GM10266 (cell line): Measurements from ENCODE around the gene TOM1L2.

ENCODE experiments used
- DNase-seq: peaks from one replicate; pipeline ENCODE4 v3.0.0; 2012; ENCODE audit errors: extremely low spot score
- TF ChIP-seq, protein P1 (sequence below): IDR thresholded peaks from 2 replicates; pipeline ENCODE4 v1.5.1; 2012; ENCODE audit warnings: mild to moderate bottlenecking, low read depth; ENCODE audit not compliant: control insufficient read depth, insufficient read depth; ENCODE audit errors: missing control alignments

Gene TOM1L2

DNA sequence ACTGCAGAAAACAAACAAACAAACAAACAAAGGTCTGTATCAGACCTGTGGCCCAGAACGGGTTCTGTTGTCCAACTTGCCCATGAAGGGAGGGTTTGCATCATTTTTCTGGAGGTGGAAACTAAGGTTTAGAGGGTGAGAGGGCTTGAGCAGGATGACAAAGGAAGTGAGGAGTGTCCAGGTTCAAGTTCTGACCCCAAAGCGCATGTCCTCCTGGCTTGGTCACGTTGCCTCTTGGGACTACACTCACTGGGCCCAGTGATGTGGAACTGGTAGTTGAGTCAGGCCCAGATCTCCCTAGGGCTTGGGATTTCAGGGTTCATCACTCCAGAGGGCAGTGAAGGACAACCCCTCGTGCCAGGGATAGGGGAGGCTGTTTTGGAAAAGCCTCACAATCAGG, 137.2 kb downstream of the TOM1L2 start:
- TF ChIP-seq, protein P1, sequence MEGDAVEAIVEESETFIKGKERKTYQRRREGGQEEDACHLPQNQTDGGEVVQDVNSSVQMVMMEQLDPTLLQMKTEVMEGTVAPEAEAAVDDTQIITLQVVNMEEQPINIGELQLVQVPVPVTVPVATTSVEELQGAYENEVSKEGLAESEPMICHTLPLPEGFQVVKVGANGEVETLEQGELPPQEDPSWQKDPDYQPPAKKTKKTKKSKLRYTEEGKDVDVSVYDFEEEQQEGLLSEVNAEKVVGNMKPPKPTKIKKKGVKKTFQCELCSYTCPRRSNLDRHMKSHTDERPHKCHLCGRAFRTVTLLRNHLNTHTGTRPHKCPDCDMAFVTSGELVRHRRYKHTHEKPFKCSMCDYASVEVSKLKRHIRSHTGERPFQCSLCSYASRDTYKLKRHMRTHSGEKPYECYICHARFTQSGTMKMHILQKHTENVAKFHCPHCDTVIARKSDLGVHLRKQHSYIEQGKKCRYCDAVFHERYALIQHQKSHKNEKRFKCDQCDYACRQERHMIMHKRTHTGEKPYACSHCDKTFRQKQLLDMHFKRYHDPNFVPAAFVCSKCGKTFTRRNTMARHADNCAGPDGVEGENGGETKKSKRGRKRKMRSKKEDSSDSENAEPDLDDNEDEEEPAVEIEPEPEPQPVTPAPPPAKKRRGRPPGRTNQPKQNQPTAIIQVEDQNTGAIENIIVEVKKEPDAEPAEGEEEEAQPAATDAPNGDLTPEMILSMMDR, result no peak
- no peak for DNase-seq

DNA sequence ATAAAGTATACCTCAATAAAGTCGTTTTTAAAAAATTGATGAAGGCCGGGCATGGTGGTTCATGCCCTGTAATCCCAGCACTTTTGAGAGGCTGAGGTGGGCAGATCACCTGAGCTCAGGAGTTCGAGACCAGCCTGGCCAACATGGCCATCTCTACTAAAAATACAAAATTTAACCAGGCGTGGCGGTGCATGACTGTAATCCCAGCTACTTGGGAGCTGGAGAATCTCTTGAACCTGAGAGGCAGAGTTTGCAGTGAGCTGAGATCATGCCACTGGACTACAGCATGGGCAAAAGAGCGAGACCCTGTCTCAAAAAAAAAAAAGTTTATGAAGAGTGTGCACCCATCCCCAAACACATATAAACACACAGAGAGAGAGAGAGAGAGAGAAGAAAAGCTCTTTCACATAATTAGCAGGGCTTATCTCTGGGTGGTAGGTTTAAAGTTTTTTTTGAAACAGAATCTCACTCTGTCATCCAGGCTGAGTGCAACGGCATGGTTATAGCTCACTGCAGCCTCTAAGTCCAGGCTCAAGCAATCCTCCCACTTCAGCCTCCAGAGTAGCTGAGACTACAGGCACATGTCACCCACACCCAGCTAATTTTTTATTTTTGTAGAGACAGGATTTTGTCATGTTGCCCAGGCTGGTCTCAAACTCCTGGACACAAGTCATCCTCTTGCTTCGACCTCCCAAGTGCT, 138.4 kb downstream of the TOM1L2 start:
- no peak for DNase-seq

DNA sequence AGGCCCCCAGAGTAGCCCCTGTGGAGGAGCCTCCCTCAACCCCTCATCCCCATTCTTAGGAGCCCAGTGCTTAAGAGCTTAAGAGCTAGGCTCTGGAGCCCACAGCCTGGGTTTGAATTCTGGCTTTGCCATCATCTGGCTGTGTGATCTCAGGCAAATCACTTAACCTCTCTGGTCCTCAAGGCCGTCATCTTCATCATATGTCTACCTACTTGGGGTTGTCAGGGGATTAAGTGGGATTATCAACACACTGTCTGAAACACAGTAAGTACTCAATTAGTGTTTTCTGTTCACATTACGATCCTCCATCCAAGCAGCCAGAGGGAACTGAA, 140.2 kb downstream of the TOM1L2 start:
- TF ChIP-seq, protein P1, result no peak
- no peak for DNase-seq

More for the DNA sequence above, 138.4 kb downstream of the TOM1L2 start:
- TF ChIP-seq, protein P1, result no peak

DNA sequence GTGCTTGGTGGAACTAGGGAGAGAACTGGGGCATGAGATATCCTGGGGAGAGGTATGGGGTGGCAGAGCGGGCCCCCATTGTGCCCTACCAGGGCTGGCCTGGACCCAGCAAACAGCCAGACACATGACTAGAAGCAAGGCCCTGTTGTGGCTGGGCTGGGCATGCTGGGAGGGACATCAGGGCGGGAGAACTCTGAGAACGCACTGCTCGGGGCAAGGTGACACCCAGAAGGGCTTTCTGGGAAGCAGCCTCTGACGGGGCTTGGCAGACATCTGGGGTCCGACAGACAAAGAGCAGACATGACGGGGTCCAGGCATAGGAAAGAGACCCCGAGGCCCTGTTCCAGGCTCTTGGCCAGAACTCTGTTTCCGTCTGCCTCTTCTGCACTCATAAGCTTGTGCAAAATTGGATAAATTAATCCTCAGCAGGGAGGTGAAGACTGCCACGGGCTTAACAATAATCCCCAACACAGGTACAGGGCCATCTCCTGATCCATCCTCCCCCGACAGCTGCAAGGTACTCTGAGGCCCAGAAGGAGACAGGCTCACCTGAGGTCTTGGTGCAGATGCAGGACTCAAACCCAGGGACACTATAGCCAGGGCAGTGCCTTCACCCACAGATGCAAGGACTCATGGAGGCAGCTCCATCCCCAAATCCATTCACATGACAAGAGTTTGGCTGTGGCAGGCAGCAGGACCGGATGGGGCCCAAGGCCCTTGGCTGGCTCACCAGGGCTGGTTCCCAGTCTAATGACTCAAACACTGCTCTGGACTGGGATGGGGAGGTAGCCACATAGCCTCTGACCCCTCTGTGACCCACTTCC, 140.8 kb downstream of the TOM1L2 start:
- TF ChIP-seq, protein P1, result no peak
- DNase-seq, result no peak

DNA sequence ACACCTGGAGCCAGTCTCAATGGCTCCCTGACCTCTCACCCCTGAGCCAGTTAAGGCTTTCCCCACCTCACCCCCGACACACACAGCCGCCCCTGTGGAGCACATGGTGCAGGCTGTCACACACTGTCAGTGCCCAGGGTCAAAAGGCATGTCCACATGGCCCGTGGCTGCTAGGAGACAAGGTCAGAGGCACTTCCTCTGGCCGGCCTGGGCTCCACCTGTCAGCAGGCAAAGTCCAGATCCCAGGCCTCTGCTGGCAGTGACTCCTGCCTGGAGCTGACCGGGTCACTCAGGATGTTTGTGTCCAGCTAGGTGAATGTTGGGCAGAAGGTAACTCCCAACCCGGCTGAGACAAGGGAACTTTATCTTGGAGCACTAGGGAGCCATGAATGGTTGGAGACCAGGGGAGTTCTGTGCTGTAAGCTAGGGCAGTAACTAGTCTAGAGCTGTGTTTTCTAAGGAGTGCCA, 141.4 kb downstream of the TOM1L2 start:
- TF ChIP-seq, protein P1, result no peak
- DNase-seq, result no peak

DNA sequence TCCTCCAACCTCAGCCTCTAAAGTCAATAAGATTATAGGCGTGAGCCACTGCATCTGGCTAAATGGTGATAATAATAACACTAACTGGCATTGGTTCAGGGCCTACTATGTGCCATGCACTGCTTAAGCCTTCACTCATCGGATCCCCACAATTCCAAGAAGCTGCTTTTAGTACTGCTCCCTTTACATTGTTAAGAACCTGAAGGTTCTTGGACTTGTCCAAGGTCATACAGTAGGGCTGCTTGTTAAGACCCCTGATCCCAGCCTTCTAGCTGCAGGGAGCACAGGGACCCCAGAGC, 142.0 kb downstream of the TOM1L2 start:
- DNase-seq, result no peak
- TF ChIP-seq, protein P1, result no peak
